Measurements from ENCODE around the gene HECW1. TPM values are rescaled to one million over a fixed set of nuclear protein-coding genes. Genes with fewer than 3 reads are reported as not detected.

Gene HECW1
- total and polyA plus RNA-seq, 2 experiments from 2014 or later = 2.0 to 4.8 TPM

DNA sequence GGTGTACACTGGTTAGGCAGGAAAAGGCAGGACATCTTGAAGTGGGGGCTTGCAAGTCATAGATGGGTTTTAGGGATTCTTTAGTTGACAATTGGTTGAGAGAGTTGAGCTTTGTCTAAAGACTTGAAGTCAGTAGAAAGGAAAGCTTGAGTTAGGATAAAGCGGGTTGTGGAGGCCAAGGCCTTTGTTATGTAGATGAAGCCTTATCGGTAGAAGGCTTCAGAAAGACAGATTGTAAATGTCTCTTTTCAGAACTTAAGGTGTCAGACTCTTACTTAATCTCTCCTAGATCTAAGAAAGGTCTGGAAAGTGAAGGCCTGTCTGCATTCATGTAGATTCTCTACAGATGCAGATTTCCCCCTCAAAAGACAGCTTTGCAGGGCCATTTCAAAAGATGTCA lies 177.4 kb downstream of the HECW1 start:
- Histone ChIP-seq H3K4me2 (ENCODE audit: unreplicated experiment) (no peak overlapping the region), H3F3A (ENCODE audit: insufficient read depth) (no peaks in the 10 kb centered on the region; the same call in 1 of the 2 replicates), H4K20me1 (ENCODE audit: insufficient read depth) (no peaks in the 10 kb centered on the region), H3K79me2 (ENCODE audit: insufficient read depth) (no peaks in the 10 kb centered on the region), H3K4me3 (no peak overlapping the region), H3K36me3 (ENCODE audit: low read depth) (no peaks in the 10 kb centered on the region), H3K9me3 (ENCODE audit: low read depth) (no peaks in the 10 kb centered on the region), H3K9me2 (ENCODE audit: insufficient read depth) (no peaks in the 10 kb centered on the region), H2AFZ (no peak overlapping the region), H3K27ac (no peak overlapping the region), H3K9ac (no peak overlapping the region), H3K27me3 (replicated peaks; ENCODE audit: insufficient read depth) (no peaks in the 10 kb centered on the region), H3K4me1 (ENCODE audit: insufficient read depth) (peaks cover 3% of the 10 kb centered on the region; the same call in 1 of the 2 replicates)
- DNase-seq = no peak
- in situ Hi-C loops (cut with MboI) = loop anchor here (25.0 kb wide), 1 partner anchor 422 kb away; no protein-coding TSS in a partner anchor
- TF ChIP-seq EZH2 (IDR thresholded peaks at IDR 0.05; ENCODE audit: insufficient read depth, poor library complexity, severe bottlenecking) (no peak), EZH2phosphoT487 (IDR thresholded peaks at IDR 0.05; ENCODE audit: insufficient read depth, low read depth) (no peak)
- 75 to 76% methylated on average over 2 of the region's 2 CpGs for WGBS, 2 experiments (ENCODE audit: low coverage in 1 of 2, low lambda C conversion rate in 2 of 2, missing lambda C conversion rate in 2 of 2)

GRCh38 chr7:43290978-43291377 lies 178.5 kb downstream of the HECW1 start:
- H2AFZ ChIP-seq = no peak overlapping the region
- in situ Hi-C loops (cut with MboI) = loop anchor here (25.0 kb wide), 1 partner anchor 421 kb away; no protein-coding TSS in a partner anchor
- peaks cover 3% of the 10 kb centered on the region; the same call in 1 of the 2 replicates for H3K4me1 ChIP-seq (ENCODE audit: insufficient read depth)
- no peaks in the 10 kb centered on the region for H3K9me3 ChIP-seq (ENCODE audit: low read depth)
- H3F3A ChIP-seq (ENCODE audit: insufficient read depth) = no peaks in the 10 kb centered on the region; the same call in 1 of the 2 replicates
- 94 to 96% methylated on average over 5 of the region's 5 CpGs for WGBS, 2 experiments (ENCODE audit: low coverage in 1 of 2, low lambda C conversion rate in 2 of 2, missing lambda C conversion rate in 2 of 2)
- no peak overlapping the region for H3K4me3 ChIP-seq
- no peak for TF ChIP-seq EZH2phosphoT487 (IDR thresholded peaks at IDR 0.05; ENCODE audit: insufficient read depth, low read depth)
- no peak for TF ChIP-seq EZH2 (IDR thresholded peaks at IDR 0.05; ENCODE audit: insufficient read depth, poor library complexity, severe bottlenecking)
- H3K27ac ChIP-seq = no peak overlapping the region
- H3K4me2 ChIP-seq (ENCODE audit: unreplicated experiment) = no peak overlapping the region
- no peaks in the 10 kb centered on the region for H3K9me2 ChIP-seq (ENCODE audit: insufficient read depth)
- no peak overlapping the region for H3K9ac ChIP-seq
- H3K27me3 ChIP-seq (replicated peaks; ENCODE audit: insufficient read depth) = no peaks in the 10 kb centered on the region
- no peaks in the 10 kb centered on the region for H3K79me2 ChIP-seq (ENCODE audit: insufficient read depth)
- no peaks in the 10 kb centered on the region for H4K20me1 ChIP-seq (ENCODE audit: insufficient read depth)
- no peak for DNase-seq
- no peaks in the 10 kb centered on the region for H3K36me3 ChIP-seq (ENCODE audit: low read depth)

DNA sequence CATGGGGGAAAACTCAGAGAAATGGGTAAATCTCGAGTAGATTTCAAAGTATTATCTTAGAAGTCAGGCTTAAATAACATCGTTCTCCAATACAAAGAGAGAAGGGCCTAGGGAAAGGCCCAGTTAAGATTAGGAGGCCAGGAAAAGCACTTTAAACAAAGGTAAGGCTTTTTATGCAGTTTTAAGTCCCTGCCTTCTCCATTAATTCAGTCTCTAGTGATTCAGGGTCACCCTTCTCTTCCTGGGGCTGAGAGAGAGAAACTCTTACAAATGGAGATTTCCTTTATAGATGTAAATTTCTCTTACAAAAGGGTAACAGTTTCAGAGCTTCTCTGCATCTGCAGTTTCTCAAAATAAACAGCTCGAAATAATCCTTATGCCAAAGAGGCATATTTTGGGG lies 179.3 kb downstream of the HECW1 start:
- in situ Hi-C loops (cut with MboI) = loop anchor here (25.0 kb wide), 1 partner anchor 421 kb away; no protein-coding TSS in a partner anchor
- Histone ChIP-seq H4K20me1 (ENCODE audit: insufficient read depth) (no peaks in the 10 kb centered on the region), H3K36me3 (ENCODE audit: low read depth) (no peaks in the 10 kb centered on the region), H3F3A (ENCODE audit: insufficient read depth) (no peaks in the 10 kb centered on the region; the same call in 1 of the 2 replicates), H3K9ac (no peak overlapping the region), H3K79me2 (ENCODE audit: insufficient read depth) (no peaks in the 10 kb centered on the region), H3K4me1 (ENCODE audit: insufficient read depth) (peaks cover 3% of the 10 kb centered on the region; the same call in 1 of the 2 replicates), H3K9me3 (ENCODE audit: low read depth) (no peaks in the 10 kb centered on the region), H3K4me2 (ENCODE audit: unreplicated experiment) (no peak overlapping the region), H2AFZ (no peak overlapping the region), H3K4me3 (no peak overlapping the region), H3K9me2 (ENCODE audit: insufficient read depth) (no peaks in the 10 kb centered on the region), H3K27me3 (replicated peaks; ENCODE audit: insufficient read depth) (no peaks in the 10 kb centered on the region), H3K27ac (no peak overlapping the region)
- 87 to 89% methylated on average over 3 of the region's 3 CpGs for WGBS, 2 experiments (ENCODE audit: low coverage in 1 of 2, low lambda C conversion rate in 2 of 2, missing lambda C conversion rate in 2 of 2)
- no peak for DNase-seq
- no peak for TF ChIP-seq EZH2phosphoT487 (IDR thresholded peaks at IDR 0.05; ENCODE audit: insufficient read depth, low read depth)
- TF ChIP-seq EZH2 (IDR thresholded peaks at IDR 0.05; ENCODE audit: insufficient read depth, poor library complexity, severe bottlenecking) = no peak

GRCh38 chr7:43292384-43292783 lies 179.9 kb downstream of the HECW1 start:
- H3K27ac ChIP-seq = no peak overlapping the region
- H3K9me3 ChIP-seq (ENCODE audit: low read depth) = no peaks in the 10 kb centered on the region
- no peak overlapping the region for H2AFZ ChIP-seq
- in situ Hi-C loops (cut with MboI) = loop anchor here (25.0 kb wide), 1 partner anchor 420 kb away; no protein-coding TSS in a partner anchor
- 88 to 89% methylated on average over 1 of the region's 1 CpG for WGBS, 2 experiments (ENCODE audit: low coverage in 1 of 2, low lambda C conversion rate in 2 of 2, missing lambda C conversion rate in 2 of 2)
- H3K4me2 ChIP-seq (ENCODE audit: unreplicated experiment) = no peak overlapping the region
- TF ChIP-seq EZH2phosphoT487 (IDR thresholded peaks at IDR 0.05; ENCODE audit: insufficient read depth, low read depth) = no peak
- no peaks in the 10 kb centered on the region for H3K36me3 ChIP-seq (ENCODE audit: low read depth)
- peaks cover 3% of the 10 kb centered on the region; the same call in 1 of the 2 replicates for H3K4me1 ChIP-seq (ENCODE audit: insufficient read depth)
- H4K20me1 ChIP-seq (ENCODE audit: insufficient read depth) = no peaks in the 10 kb centered on the region
- H3K9me2 ChIP-seq (ENCODE audit: insufficient read depth) = no peaks in the 10 kb centered on the region
- no peak overlapping the region for H3K9ac ChIP-seq
- H3K27me3 ChIP-seq (replicated peaks; ENCODE audit: insufficient read depth) = no peaks in the 10 kb centered on the region
- no peak for DNase-seq
- no peak overlapping the region for H3K4me3 ChIP-seq
- H3K79me2 ChIP-seq (ENCODE audit: insufficient read depth) = no peaks in the 10 kb centered on the region
- H3F3A ChIP-seq (ENCODE audit: insufficient read depth) = no peaks in the 10 kb centered on the region; the same call in 1 of the 2 replicates
